ENCODE data around the gene OTP. TPM values are rescaled to one million over a fixed set of nuclear protein-coding genes. Genes with fewer than 3 reads are reported as not detected.

Gene OTP
- total and polyA plus RNA-seq, 4 donors, result not detected

DNA sequence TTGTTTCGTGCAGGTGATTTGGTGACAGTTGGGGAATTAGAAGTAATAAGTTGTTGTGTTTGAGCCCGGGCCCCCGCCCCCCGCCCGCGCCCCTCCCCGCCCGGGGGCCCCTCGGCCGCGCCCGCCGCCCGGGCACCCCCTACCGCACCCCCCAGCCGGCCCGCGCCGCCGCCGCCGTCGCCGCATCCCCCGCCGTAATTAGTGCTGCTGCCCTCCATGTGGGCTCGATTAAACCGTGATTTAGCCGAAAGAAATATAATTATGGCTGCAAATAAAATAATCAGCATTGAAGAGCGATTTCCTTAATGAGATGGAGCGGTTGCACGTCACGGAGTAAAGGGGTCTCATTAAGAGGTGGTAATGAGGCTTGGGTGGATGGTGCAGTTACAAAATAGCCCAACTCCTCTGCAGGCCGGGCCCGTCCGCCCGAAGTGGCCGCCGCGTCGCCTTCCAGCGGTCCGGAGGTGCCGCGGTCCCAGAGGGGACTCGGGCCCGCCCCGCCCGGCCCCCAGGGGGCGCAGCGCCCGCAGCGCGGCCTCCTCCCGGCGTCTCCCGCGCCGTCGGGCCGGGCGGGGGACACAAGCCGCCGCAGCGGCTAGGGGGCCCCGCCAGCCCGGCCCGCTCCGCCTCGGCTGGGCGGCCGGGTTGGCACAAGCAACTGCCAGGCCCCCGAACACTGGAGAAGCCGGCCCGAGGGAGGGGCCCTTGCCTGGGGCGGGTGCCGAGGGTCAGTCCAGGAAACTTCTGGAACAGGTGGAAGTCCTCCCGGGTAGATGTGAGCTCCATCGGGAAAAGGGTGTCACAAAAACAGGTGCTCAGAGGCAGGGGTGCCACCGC is 6.9 kb upstream of the OTP start:
- peak; percentile 60 for DNase-seq (ENCODE audit: low spot score)
- TF ChIP-seq EGR1 (IDR thresholded peaks at IDR 0.05; ENCODE audit: low read depth in 2 of 2) (no peak), SP1 (IDR thresholded peaks at IDR 0.05) (no peak), RAD21 (IDR thresholded peaks at IDR 0.05) (peak in 1 of 2 donors; percentile 39)
- TF ChIP-seq, protein P1, sequence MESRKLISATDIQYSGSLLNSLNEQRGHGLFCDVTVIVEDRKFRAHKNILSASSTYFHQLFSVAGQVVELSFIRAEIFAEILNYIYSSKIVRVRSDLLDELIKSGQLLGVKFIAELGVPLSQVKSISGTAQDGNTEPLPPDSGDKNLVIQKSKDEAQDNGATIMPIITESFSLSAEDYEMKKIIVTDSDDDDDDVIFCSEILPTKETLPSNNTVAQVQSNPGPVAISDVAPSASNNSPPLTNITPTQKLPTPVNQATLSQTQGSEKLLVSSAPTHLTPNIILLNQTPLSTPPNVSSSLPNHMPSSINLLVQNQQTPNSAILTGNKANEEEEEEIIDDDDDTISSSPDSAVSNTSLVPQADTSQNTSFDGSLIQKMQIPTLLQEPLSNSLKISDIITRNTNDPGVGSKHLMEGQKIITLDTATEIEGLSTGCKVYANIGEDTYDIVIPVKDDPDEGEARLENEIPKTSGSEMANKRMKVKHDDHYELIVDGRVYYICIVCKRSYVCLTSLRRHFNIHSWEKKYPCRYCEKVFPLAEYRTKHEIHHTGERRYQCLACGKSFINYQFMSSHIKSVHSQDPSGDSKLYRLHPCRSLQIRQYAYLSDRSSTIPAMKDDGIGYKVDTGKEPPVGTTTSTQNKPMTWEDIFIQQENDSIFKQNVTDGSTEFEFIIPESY (IDR thresholded peaks at IDR 0.05), result no peak
- TF ChIP-seq, protein P2, sequence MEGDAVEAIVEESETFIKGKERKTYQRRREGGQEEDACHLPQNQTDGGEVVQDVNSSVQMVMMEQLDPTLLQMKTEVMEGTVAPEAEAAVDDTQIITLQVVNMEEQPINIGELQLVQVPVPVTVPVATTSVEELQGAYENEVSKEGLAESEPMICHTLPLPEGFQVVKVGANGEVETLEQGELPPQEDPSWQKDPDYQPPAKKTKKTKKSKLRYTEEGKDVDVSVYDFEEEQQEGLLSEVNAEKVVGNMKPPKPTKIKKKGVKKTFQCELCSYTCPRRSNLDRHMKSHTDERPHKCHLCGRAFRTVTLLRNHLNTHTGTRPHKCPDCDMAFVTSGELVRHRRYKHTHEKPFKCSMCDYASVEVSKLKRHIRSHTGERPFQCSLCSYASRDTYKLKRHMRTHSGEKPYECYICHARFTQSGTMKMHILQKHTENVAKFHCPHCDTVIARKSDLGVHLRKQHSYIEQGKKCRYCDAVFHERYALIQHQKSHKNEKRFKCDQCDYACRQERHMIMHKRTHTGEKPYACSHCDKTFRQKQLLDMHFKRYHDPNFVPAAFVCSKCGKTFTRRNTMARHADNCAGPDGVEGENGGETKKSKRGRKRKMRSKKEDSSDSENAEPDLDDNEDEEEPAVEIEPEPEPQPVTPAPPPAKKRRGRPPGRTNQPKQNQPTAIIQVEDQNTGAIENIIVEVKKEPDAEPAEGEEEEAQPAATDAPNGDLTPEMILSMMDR (IDR thresholded peaks at IDR 0.05; ENCODE audit: low read depth, low read length, missing input control), result peak; percentile 55
- TF ChIP-seq, protein P3, sequence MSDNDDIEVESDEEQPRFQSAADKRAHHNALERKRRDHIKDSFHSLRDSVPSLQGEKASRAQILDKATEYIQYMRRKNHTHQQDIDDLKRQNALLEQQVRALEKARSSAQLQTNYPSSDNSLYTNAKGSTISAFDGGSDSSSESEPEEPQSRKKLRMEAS (IDR thresholded peaks at IDR 0.05), result no peak
- H3K36me3 ChIP-seq (ENCODE audit: control insufficient read depth in 4 of 4, insufficient read depth in 3 of 4, low read depth in 1 of 4, low read length in 3 of 4), result no peaks in the 10 kb centered on the region
- WGBS, result 2% methylated on average over 80 of the region's 80 CpGs
- no peak overlapping the region for H3K9ac ChIP-seq (ENCODE audit: low read depth in 1 of 2, low read length in 2 of 2)
- no peak overlapping the region for H3K27ac ChIP-seq (ENCODE audit: low read depth in 1 of 2, low read length in 2 of 2)
- H3K9me3 ChIP-seq (ENCODE audit: control insufficient read depth in 4 of 4, low read length in 3 of 4), result peaks cover 0 to 3% (median 0%) of the 10 kb centered on the region in 4 donors
- peak overlapping the region in 1 of 3 donors; percentile 49 for H3K4me3 ChIP-seq (ENCODE audit: low read depth in 1 of 3, low read length in 3 of 3)
- H3K4me1 ChIP-seq (ENCODE audit: control insufficient read depth in 4 of 4, insufficient read depth in 4 of 4, low read length in 3 of 4), result peaks cover 4 to 19% (median 12%) of the 10 kb centered on the region in 4 donors
- H3K27me3 ChIP-seq (ENCODE audit: control insufficient read depth in 4 of 4, insufficient read depth in 4 of 4, low read length in 3 of 4), result peaks cover 5 to 39% (median 22%) of the 10 kb centered on the region in 4 donors

DNA sequence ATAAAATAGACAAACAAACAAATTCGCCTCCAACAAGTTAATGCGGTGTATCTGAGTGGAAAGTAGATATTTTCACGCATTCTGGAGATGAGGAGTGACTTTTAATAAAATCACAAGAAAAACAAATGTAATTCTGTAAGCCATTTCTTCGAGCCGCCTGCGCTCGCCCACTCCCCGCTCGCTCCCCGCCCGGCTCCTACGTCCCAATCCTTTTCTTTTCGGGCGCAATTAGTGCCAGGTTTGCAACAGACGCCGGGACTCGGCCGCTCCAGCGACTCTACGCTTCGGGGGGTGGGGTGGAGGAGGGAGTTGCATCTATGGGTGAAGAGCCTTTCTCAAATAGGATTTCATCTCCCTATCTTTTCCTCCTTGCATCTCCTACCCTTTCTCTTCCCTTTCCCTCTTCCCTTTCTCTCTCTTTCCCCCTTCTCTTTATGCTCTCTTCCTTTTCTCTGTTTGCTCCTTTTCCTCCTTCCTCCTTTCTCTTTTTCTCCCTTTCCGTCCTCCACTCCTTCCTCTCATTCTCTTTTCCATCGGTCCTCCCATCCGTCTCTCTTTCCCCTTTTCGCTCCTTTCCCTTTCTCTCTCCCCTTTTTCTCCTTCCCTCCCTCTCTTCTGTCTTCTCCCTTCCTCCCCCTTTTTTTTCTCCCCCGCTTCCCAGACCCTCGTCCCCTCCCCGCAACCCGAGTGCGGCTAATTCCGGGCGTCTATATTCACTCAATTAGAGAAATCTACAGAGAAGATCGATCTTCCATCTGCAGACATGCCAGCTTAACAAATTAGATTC is 6.1 kb upstream of the OTP start:
- Histone ChIP-seq H3K27ac (ENCODE audit: low read depth in 1 of 2, low read length in 2 of 2) (no peak overlapping the region), H3K9me3 (ENCODE audit: control insufficient read depth in 4 of 4, low read length in 3 of 4) (peaks cover 0 to 3% (median 0%) of the 10 kb centered on the region in 4 donors), H3K9ac (ENCODE audit: low read depth in 1 of 2, low read length in 2 of 2) (no peak overlapping the region), H3K36me3 (ENCODE audit: control insufficient read depth in 4 of 4, insufficient read depth in 3 of 4, low read depth in 1 of 4, low read length in 3 of 4) (no peaks in the 10 kb centered on the region), H3K4me3 (ENCODE audit: low read depth in 1 of 3, low read length in 3 of 3) (peak overlapping the region in 1 of 3 donors; percentile 49), H3K27me3 (ENCODE audit: control insufficient read depth in 4 of 4, insufficient read depth in 4 of 4, low read length in 3 of 4) (peaks cover 5 to 42% (median 21%) of the 10 kb centered on the region in 4 donors), H3K4me1 (ENCODE audit: control insufficient read depth in 4 of 4, insufficient read depth in 4 of 4, low read length in 3 of 4) (peaks cover 4 to 22% (median 15%) of the 10 kb centered on the region in 4 donors)
- no peak for DNase-seq (ENCODE audit: low spot score)
- WGBS, result 11% methylated on average over 33 of the region's 33 CpGs
- TF ChIP-seq, protein P4, sequence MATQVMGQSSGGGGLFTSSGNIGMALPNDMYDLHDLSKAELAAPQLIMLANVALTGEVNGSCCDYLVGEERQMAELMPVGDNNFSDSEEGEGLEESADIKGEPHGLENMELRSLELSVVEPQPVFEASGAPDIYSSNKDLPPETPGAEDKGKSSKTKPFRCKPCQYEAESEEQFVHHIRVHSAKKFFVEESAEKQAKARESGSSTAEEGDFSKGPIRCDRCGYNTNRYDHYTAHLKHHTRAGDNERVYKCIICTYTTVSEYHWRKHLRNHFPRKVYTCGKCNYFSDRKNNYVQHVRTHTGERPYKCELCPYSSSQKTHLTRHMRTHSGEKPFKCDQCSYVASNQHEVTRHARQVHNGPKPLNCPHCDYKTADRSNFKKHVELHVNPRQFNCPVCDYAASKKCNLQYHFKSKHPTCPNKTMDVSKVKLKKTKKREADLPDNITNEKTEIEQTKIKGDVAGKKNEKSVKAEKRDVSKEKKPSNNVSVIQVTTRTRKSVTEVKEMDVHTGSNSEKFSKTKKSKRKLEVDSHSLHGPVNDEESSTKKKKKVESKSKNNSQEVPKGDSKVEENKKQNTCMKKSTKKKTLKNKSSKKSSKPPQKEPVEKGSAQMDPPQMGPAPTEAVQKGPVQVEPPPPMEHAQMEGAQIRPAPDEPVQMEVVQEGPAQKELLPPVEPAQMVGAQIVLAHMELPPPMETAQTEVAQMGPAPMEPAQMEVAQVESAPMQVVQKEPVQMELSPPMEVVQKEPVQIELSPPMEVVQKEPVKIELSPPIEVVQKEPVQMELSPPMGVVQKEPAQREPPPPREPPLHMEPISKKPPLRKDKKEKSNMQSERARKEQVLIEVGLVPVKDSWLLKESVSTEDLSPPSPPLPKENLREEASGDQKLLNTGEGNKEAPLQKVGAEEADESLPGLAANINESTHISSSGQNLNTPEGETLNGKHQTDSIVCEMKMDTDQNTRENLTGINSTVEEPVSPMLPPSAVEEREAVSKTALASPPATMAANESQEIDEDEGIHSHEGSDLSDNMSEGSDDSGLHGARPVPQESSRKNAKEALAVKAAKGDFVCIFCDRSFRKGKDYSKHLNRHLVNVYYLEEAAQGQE (IDR thresholded peaks at IDR 0.05), result no peak
- TF ChIP-seq FOXA1 (IDR thresholded peaks at IDR 0.05) (no peak), JUND (IDR thresholded peaks at IDR 0.05) (no peak), NR2F2 (IDR thresholded peaks at IDR 0.05) (no peak), RXRA (IDR thresholded peaks at IDR 0.05) (no peak), TAF1 (conservative IDR thresholded peaks at IDR 0.05) (no peak), HNF4A (conservative IDR thresholded peaks at IDR 0.05) (no peak), EGR1 (IDR thresholded peaks at IDR 0.05; ENCODE audit: low read depth in 2 of 2) (no peak), FOXA2 (IDR thresholded peaks at IDR 0.05) (no peak), HNF4G (IDR thresholded peaks at IDR 0.05) (no peak), YY1 (IDR thresholded peaks at IDR 0.05) (no peak), RAD21 (IDR thresholded peaks at IDR 0.05) (no peak), SP1 (IDR thresholded peaks at IDR 0.05) (no peak), GABPA (IDR thresholded peaks at IDR 0.05 in 1 of 2, conservative IDR thresholded peaks at IDR 0.05 in 1 of 2) (no peak)
- TF ChIP-seq, protein P3 (IDR thresholded peaks at IDR 0.05), result no peak
- TF ChIP-seq, protein P2 (IDR thresholded peaks at IDR 0.05; ENCODE audit: low read depth, low read length, missing input control), result no peak
